Measurements from ENCODE around the gene SMG6.
"Not testable (repeated sequence)": the region's sequence is repeated elsewhere in the genome, so short reads cannot be mapped to it uniquely, and the experiment has no call there.

The SMG6 gene

DNA sequence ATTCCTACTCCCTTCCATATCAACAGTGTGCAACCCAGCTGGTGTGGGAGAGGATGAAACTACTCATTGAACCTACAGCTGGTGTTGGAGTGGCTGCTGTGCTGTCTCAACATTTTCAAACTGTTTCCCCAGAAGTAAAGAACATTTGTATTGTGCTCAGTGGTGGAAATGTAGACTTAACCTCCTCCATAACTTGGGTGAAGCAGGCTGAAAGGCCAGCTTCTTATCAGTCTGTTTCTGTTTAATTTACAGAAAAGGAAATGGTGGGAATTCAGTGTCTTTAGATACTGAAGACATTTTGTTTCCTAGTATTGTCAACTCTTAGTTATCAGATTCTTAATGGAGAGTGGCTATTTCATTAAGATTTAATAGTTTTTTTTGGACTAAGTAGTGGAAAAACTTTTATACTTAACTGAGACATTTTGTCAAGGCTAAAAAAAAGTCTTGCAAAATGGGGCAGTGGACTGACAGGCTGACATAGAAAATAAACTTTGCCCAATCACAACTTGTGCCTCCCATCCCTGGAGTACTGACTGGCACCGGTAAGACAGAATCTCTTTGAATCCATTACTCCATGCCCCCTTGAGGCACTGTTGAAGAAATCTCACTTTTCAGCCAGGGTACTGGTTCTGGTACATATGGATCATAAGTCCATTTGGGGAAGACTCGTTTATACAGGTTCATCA, 20.2 kb upstream of the SMG6 start:
- DNase-seq (ENCODE audit: low spot score) = no peak
- TF ChIP-seq, protein P1, sequence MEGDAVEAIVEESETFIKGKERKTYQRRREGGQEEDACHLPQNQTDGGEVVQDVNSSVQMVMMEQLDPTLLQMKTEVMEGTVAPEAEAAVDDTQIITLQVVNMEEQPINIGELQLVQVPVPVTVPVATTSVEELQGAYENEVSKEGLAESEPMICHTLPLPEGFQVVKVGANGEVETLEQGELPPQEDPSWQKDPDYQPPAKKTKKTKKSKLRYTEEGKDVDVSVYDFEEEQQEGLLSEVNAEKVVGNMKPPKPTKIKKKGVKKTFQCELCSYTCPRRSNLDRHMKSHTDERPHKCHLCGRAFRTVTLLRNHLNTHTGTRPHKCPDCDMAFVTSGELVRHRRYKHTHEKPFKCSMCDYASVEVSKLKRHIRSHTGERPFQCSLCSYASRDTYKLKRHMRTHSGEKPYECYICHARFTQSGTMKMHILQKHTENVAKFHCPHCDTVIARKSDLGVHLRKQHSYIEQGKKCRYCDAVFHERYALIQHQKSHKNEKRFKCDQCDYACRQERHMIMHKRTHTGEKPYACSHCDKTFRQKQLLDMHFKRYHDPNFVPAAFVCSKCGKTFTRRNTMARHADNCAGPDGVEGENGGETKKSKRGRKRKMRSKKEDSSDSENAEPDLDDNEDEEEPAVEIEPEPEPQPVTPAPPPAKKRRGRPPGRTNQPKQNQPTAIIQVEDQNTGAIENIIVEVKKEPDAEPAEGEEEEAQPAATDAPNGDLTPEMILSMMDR (IDR thresholded peaks at IDR 0.05; ENCODE audit: extremely low read depth, insufficient read depth, missing control alignments) = no peak
- in situ Hi-C loops (cut with MboI; ENCODE audit: low pct_unique_long_range_greater_than_20kb, low sequenced_read_pairs, unreplicated experiment) = no loop called here

DNA sequence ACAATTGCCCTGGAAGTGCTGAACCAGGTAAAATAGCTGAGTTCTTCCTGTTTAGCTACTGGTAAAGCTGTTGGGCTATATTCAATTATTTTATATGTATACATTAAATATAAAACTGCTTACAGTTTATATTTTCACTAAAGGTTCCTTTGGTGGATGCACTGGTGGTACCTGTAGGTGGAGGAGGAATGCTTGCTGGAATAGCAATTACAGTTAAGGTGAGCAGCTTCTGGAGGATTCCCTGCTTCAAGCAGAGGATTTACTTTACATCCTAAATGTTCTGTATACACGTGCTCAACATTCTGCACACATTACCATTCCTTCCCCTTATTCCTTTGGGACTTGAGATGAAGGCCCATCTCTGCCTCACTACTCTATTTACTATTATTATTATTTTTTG, 17.8 kb upstream of the SMG6 start:
- DNase-seq (ENCODE audit: low spot score) = no peak
- TF ChIP-seq, protein P1 (IDR thresholded peaks at IDR 0.05; ENCODE audit: extremely low read depth, insufficient read depth, missing control alignments) = no peak
- in situ Hi-C loops (cut with MboI; ENCODE audit: low pct_unique_long_range_greater_than_20kb, low sequenced_read_pairs, unreplicated experiment) = no loop called here

DNA sequence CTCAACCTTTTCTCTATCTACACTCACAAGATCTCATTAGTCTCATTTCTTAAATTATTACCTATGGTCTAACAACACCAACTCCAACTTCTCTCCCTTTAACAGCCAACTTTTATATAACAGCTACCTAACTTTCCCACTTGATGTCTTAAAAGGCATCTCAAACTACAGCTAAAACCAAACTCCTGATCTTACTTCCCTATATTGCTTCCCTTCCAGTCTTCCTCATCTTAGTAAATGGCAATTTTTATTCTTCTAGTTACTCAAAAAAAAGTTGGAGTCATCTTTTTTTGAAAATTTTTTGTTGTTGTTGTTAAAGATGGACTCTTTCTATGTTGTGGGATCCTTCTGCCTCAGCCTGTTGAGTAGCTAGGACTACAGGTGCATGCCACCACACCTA, 15.5 kb upstream of the SMG6 start:
- DNase-seq (ENCODE audit: low spot score) = no peak
- in situ Hi-C loops (cut with MboI; ENCODE audit: low pct_unique_long_range_greater_than_20kb, low sequenced_read_pairs, unreplicated experiment) = no loop called here
- TF ChIP-seq, protein P1 (IDR thresholded peaks at IDR 0.05; ENCODE audit: extremely low read depth, insufficient read depth, missing control alignments) = no peak

DNA sequence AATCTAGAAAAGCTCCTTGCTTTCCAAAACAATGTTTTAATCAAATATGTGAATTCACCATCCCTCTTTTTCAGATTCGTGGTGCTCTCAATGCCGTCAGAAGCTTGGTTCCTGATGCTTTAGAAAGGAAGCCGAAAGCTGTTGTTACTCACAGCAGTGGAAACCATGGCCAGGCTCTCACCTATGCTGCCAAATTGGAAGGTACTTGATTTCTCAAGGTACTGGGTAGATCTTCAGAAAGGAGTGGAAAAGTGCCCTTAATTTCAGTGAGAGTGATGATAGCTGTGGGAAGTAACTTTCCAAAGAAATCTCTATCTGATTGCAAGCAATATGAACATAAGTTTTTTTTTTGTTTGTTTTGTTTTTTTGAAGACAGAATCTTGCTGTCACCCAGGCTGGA, 14.2 kb upstream of the SMG6 start:
- no peak for DNase-seq (ENCODE audit: low spot score)
- TF ChIP-seq, protein P1 (IDR thresholded peaks at IDR 0.05; ENCODE audit: extremely low read depth, insufficient read depth, missing control alignments) = no peak
- in situ Hi-C loops (cut with MboI; ENCODE audit: low pct_unique_long_range_greater_than_20kb, low sequenced_read_pairs, unreplicated experiment) = no loop called here

DNA sequence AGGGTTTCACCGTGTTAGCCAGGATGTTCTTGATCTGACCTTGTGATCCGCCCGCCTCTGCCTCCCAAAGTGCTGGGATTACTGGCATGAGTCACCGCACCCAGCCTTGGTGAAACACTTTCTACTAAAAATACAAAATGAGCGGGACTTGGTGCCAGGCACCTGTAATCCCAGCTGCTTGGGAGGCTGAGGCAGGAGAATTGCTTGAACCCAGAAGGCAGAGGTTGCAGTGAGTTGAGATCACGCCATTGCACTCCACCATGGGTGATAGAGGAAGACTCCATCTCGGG, 13.3 kb upstream of the SMG6 start:
- in situ Hi-C loops (cut with MboI; ENCODE audit: low pct_unique_long_range_greater_than_20kb, low sequenced_read_pairs, unreplicated experiment); DNase-seq (ENCODE audit: low spot score): not testable (repeated sequence)

DNA sequence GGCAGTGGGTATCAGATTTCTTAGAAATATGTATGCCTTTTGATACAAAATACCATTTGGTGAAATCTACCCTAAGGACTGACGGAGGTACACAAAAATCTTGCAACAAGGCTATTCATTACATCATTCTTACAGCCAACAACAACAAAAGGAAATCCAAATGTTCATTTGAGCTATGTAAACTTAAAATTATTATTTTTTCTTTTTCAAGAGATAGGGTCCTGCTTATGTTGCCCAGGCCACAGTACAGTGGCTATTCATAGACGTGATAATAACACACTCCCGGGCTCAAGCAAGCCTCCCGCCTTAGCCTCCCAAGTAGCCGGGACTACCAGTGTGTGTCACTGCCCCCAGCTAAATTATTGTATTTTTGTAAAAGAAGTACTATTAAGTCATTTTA, 9.2 kb upstream of the SMG6 start:
- in situ Hi-C loops (cut with MboI; ENCODE audit: low pct_unique_long_range_greater_than_20kb, low sequenced_read_pairs, unreplicated experiment) = no loop called here
- TF ChIP-seq, protein P1 (IDR thresholded peaks at IDR 0.05; ENCODE audit: extremely low read depth, insufficient read depth, missing control alignments) = no peak
- no peak for DNase-seq (ENCODE audit: low spot score)

DNA sequence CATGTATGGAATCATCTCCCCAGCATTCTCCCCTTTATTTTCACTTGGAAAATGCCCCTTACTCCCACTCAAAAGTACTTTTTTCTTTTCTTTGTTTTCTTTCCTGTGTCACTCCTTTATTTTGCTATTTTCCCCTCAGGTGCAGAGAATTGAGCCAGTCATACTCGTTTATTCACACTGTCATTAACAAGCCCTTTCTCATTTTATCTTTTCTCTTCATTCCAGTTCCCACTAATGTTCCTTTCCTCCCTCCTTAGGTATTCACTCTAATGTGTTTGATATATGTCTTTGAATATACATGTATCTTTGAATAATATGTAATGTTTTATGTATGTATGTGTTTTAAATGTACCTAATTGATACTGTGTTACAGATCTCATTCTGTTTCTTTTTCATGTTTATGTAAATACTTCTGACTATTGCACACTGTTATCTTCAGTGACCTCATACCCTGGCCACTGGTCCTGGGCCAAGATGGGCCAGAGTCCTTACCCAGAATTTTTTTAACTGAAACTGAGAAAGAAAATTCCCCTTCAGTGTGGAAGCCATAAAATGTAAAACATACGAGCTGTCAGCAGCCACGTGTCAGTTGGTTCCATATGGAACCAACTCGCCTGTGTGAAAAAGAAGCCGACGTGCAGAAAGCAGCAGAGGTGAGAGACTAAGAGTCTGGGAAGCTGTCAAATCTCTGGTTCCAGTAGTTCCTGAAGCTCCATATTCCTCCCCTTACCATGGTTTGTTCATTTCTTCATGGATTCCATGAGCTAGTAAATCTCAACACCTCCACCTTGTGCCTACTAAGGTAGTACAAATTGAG, 6.0 kb upstream of the SMG6 start:
- TF ChIP-seq, protein P1 (IDR thresholded peaks at IDR 0.05; ENCODE audit: extremely low read depth, insufficient read depth, missing control alignments) = no peak
- no peak for DNase-seq (ENCODE audit: low spot score)
- in situ Hi-C loops (cut with MboI; ENCODE audit: low pct_unique_long_range_greater_than_20kb, low sequenced_read_pairs, unreplicated experiment) = no loop called here

Measured in GM13977 (cell line).